Left renal pelvis (tissue), 4 donors: ENCODE results near the gene ZNF155. TPM values are rescaled to one million over a fixed set of nuclear protein-coding genes. Genes with fewer than 3 reads are reported as not detected.

Experiments used
- DNase-seq, 4 donors: peaks; one replicate each; pipeline ENCODE4 v3.0.0-alpha.2; 2013; ENCODE audit warnings: low read depth in 4 of 4, low spot score in 3 of 4
- polyA plus RNA-seq, 4 donors: library from polyadenylated mRNA; unstranded; fragments of 120-200 nt; gene quantifications; one replicate each; pipeline ENCODE4 v1.2.1, GENCODE V29; 2013; ENCODE audit not compliant: insufficient read length in 4 of 4

ZNF155 gene
- polyA plus RNA-seq, 4 donors: 10.7 to 17.2 (median 16.4) TPM

DNA sequence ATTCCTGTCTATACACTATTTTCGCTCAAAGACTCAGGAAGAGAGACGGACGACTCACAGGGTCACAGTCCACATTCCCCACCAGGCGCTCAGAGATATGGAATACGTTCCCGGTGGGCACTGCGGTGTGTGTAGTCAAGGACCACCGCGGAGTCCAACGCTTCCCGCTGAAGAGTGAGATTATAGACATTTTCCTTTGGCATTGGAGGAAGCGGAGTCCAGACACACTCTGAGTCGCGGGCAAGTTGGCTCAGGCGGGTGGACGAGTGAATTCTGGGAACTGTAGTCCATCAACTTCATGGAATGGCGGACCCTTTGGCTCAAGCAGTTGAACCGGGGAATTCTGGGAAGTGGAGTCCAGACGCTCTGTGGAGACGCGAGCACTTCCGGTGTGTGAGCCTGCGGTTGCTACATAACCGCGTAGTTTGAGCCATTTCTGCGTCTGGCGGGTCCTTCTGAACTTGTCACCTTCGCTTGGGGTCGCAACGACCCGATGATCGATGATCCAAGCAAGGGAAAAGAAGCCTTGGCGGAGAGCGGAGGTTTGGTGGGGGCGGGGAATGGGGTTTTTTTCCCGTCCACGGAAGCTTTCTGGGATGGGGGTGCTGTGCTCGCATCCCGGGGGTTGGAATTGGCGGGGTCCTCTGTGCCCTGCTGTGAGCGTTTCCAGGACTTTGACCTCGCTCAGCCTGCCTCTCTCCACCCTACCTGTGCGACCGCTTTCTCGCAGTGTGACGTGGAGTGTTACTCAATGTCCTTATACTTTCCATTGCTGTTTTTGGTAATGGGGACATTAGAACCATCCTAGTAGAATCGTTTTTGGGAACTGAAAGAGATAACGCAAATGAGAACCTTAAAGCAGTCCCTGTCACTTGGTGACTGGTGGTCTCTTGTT, 18.8 kb downstream of the ZNF155 start, which contains the start of gene ZNF230:
Gene ZNF230, plus strand, starts transcription at position 392 of the 895 bp plus-strand sequence. CDS start 4,122 bp downstream, outside the sequence.
- DNase-seq: peak; percentile 83 to 97 (median 92)

DNA sequence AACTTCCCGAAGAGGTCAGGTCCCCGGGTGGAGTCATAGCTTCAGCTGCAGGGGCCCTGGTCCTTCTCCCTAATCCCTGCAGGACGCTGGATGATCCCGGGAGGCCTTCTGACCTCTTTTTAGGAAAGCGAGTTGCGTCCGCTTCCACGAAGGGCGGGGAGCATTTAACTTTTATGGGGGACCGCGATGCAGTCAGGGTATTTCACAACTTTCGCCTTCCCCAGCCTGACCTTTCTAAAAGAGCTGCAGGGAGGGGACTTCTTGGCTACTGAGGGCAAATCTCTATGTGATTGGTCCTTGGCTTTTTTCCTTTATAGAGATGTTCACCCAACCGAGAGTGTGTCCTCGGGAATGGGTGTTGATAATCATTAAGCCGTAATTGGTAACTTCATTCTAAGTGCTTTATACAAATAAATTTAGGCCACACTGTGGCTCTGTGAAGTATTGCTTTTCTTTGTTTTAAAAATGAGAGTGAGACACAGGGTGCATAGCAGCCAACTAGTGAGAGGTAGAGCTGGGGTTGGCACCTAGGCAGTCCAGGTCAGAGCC, 19.5 kb downstream of the ZNF155 start:
- DNase-seq: no peak

- no peak for DNase-seq
Measured at GRCh38 chr19:44005973-44006372, 22.0 kb downstream of the ZNF155 start.

DNA sequence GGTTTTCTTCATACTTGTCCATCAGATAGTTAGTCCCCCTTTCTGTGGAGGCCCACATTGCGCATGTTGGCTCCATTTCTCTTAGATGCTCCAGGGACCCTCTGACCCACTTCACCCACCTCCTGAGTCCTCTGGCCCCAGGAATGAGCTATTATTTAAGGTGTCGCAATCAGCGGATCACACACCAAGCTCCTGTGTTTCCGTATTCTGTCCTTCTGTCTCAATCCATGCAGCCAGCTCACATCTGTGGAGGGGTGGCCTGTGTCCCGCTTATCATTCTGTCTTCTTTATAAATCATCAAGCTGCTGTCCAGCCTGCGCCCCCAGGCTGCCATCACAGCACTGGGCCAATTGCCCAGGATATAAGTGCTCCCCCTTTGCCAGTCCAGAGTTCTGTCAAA, 23.5 kb downstream of the ZNF155 start:
- DNase-seq: no peak

GRCh38 chr19:44010468-44010867, 26.5 kb downstream of the ZNF155 start:
- DNase-seq: no peak

GRCh38 chr19:44019498-44019897, 35.5 kb downstream of the ZNF155 start:
- no peak for DNase-seq

DNA sequence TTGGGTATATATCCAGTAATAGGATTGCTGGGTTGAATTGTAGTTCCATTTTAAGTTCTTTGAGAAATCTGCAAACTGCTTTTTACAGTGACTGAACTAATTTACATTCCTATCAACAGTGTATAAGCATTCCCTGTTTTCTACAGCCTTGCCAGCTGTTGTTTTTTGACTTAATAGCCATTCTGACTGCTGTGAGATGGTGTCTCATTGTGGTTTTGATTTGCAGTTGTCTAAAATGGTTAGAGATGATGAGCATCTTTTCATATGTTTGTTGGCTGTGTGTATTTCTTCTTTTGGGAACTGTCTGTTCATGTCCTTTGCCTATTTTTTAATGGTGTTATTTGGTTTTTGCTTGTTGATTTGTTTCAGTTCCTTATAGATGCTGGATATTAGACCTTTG, 37.2 kb downstream of the ZNF155 start:
- no peak for DNase-seq

DNA sequence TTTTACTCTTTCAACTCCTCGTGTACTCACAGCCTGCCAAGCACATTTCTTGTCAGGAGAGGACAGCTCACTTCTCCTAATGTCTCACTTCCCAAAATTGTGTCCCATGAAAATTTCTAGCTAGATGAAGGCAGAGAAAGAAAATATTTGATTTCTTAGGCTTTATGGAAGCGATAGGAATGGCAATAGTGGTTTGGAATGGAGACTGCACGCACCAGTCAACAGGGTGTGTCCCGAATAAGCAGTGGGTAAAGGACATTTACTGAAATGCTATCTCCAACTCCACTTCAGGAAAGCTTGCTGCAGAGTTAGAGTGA, 40.9 kb downstream of the ZNF155 start:
- DNase-seq: no peak

- peak; percentile 66 to 83 (median 74) for DNase-seq
Measured at GRCh38 chr19:44025217-44025936, 41.4 kb downstream of the ZNF155 start, which contains the start of gene ZNF222. Gene ZNF222 (plus strand): TSS chr19:44025379. CDS start chr19:44025437, 58 bp downstream.

DNA sequence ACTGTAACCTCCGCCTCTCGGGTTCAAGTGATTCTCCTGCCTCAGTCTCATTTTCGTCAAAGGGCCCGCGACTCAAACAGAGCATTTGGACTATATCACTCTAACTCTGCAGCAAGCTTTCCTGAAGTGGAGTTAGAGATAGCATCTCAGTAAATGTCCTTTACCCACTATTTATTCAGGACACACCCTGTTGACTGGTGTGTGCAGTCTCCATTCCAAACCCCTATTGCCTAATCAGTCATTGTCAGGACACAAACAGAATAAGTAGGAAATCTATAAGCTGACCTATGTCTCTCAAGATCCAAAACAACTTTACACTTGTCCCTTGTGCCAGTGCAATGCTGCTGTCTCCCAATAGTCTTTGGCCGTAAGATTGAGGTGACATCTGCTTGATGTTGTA, 42.6 kb downstream of the ZNF155 start:
- DNase-seq: no peak

DNA sequence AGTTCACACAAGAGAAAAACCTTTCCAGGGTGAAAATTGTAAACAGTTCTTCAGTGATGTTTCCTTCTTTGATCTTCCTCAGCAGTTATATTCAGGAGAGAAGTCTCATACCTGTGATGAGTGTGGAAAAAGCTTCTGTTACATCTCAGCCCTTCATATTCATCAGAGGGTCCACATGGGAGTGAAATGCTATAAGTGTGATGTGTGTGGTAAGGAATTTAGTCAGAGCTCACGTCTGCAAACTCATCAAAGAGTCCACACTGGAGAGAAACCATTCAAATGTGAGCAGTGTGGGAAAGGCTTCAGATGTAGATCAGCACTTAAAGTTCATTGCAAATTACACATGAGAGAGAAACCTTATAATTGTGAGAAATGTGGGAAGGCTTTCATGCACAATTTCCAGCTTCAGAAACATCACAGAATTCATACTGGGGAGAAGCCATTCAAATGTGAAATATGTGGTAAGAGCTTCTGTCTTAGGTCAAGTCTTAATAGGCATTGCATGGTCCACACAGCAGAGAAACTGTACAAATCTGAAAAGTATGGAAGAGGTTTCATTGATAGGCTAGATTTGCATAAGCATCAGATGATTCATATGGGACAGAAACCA, 48.1 kb downstream of the ZNF155 start:
- no peak for DNase-seq

- DNase-seq: no peak
Measured at GRCh38 chr19:44042147-44042546, 58.2 kb downstream of the ZNF155 start.

Other genes starting within 250 kb of the ZNF155 start
- 10 to 100 TPM; 39.9 to 67.8 (median 46.7) TPM for gene SMG9, start 229.2 kb upstream of the ZNF155 start, polyA plus RNA-seq
- 1 to 10 TPM in 3 of 4 donors, under 1 TPM in 1; 0.96 to 3.4 (median 1.5) TPM for gene KCNN4, start 203.2 kb upstream of the ZNF155 start, polyA plus RNA-seq
- gene LYPD5, start 181.7 kb upstream of the ZNF155 start, polyA plus RNA-seq: under 1 TPM; 0.24 to 0.58 (median 0.42) TPM
- 10 to 100 TPM; 11.4 to 21.8 (median 13.6) TPM for gene ZNF283, start 156.9 kb upstream of the ZNF155 start, polyA plus RNA-seq
- 10 to 100 TPM; 10.5 to 14.2 (median 11.8) TPM for gene ZNF404, start 100.2 kb upstream of the ZNF155 start, polyA plus RNA-seq
- gene ZNF45, start 48.9 kb upstream of the ZNF155 start, polyA plus RNA-seq: 10 to 100 TPM; 25.2 to 30.3 (median 27.8) TPM
- gene ZNF221, start 33.0 kb upstream of the ZNF155 start, polyA plus RNA-seq: 1 to 10 TPM; 5.4 to 7.9 (median 6.3) TPM
- gene ZNF230, start 18.8 kb downstream of the ZNF155 start, polyA plus RNA-seq: 1 to 10 TPM; 5.9 to 7.8 (median 7.0) TPM
- gene ZNF222, start 41.2 kb downstream of the ZNF155 start, polyA plus RNA-seq: 10 to 100 TPM in 1 of 4 donors, 1 to 10 TPM in 3; 9.2 to 10.4 (median 9.6) TPM
- 10 to 100 TPM in 3 of 4 donors, 1 to 10 TPM in 1; 7.5 to 14.4 (median 13.6) TPM for gene ZNF223, start 67.8 kb downstream of the ZNF155 start, polyA plus RNA-seq
- gene ZNF284, start 88.0 kb downstream of the ZNF155 start, polyA plus RNA-seq: 1 to 10 TPM; 3.7 to 5.8 (median 4.2) TPM
- 10 to 100 TPM; 25.2 to 42.0 (median 31.1) TPM for gene ZNF224, start 110.2 kb downstream of the ZNF155 start, polyA plus RNA-seq
- gene ZNF225, start 129.2 kb downstream of the ZNF155 start, polyA plus RNA-seq: 10 to 100 TPM in 2 of 4 donors, 1 to 10 TPM in 2; 9.5 to 11.3 (median 9.8) TPM
- gene ZNF234, start 157.4 kb downstream of the ZNF155 start, polyA plus RNA-seq: 10 to 100 TPM; 13.2 to 19.9 (median 14.4) TPM
- 10 to 100 TPM; 23.5 to 29.9 (median 25.2) TPM for gene ZNF226, start 180.9 kb downstream of the ZNF155 start, polyA plus RNA-seq
- 10 to 100 TPM; 24.1 to 31.2 (median 28.0) TPM for gene ZNF227, start 228.3 kb downstream of the ZNF155 start, polyA plus RNA-seq